Right atrium auricular region (tissue), 2 donors: Measurements from ENCODE around the gene ABLIM3. TPM values are rescaled to one million over a fixed set of nuclear protein-coding genes. Genes with fewer than 3 reads are reported as not detected.

Source experiments
- DNase-seq: peaks from one replicate; pipeline ENCODE4 v3.0.0-alpha.2; 2019; ENCODE audit warnings: low spot score
- H3K27ac ChIP-seq, 2 donors: fragments of 200-600 bp; sonication (generic); 1 replicate in 1 of 2; 2 replicates in 1 of 2; pipeline ENCODE4 v1.5.1; 2016 to 2019
- H3K27me3 ChIP-seq, 2 donors: fragments of 200-600 bp; sonication (generic); one replicate each; pipeline versions ENCODE4 v1.5.1 to v1.6.0; 2017 to 2019
- H3K36me3 ChIP-seq: fragments of 200-600 bp; sonication (generic); one replicate; pipeline ENCODE4 v1.5.1; 2016
- H3K4me1 ChIP-seq, 2 donors: fragments of 200-600 bp; sonication (generic); one replicate each; pipeline versions ENCODE4 v1.5.1 to v1.6.0; 2017 to 2019
- H3K4me3 ChIP-seq, 2 donors: fragments of 200-600 bp; sonication (generic); 1 replicate in 1 of 2; 2 replicates in 1 of 2; pipeline ENCODE4 v1.5.1; 2017 to 2019; ENCODE audit warnings: mild to moderate bottlenecking in 1 of 2, moderate library complexity in 1 of 2
- H3K9me3 ChIP-seq, 2 donors: fragments of 200-600 bp; sonication (generic); one replicate each; pipeline ENCODE4 v1.5.1; 2019
- total RNA-seq, 2 donors: library from RNA; depleted of rRNA; stranded (reverse); fragments of >200 nt; gene quantifications; one replicate each; pipeline ENCODE4 v1.1.0, GENCODE V29; 2016
- TF ChIP-seq, protein P1 (sequence below), 2 donors: fragments of 200-600 bp; sonication (generic); IDR thresholded peaks; one replicate each; pipeline ENCODE4 v1.5.1; 2019; ENCODE audit warnings: antibody characterized with exemption in 2 of 2

ABLIM3 gene
- total RNA-seq, 2 donors from 2014 or later, result 109 to 145 TPM

DNA sequence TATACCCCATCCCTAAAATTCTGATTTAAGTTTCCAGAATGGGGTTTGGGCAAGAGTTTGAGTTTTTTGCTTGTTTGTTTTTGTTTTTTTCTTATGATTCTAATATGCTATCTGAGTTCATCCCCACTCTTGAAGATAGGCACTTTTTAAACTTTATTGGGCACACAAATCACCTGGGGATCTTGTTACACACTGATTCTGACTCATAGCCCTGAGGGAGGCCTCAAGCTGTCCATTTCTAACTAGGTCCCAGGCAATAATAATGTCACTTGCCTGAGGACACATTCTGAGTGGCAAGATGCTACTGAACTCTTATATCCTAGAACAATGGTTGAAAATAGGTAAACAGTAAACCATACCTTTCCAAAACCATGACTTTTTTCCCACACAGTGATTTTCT lies 22.8 kb upstream of the ABLIM3 start:
- TF ChIP-seq, protein P1, sequence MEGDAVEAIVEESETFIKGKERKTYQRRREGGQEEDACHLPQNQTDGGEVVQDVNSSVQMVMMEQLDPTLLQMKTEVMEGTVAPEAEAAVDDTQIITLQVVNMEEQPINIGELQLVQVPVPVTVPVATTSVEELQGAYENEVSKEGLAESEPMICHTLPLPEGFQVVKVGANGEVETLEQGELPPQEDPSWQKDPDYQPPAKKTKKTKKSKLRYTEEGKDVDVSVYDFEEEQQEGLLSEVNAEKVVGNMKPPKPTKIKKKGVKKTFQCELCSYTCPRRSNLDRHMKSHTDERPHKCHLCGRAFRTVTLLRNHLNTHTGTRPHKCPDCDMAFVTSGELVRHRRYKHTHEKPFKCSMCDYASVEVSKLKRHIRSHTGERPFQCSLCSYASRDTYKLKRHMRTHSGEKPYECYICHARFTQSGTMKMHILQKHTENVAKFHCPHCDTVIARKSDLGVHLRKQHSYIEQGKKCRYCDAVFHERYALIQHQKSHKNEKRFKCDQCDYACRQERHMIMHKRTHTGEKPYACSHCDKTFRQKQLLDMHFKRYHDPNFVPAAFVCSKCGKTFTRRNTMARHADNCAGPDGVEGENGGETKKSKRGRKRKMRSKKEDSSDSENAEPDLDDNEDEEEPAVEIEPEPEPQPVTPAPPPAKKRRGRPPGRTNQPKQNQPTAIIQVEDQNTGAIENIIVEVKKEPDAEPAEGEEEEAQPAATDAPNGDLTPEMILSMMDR (IDR thresholded peaks at IDR 0.05), result no peak
- Histone ChIP-seq H3K4me3 (no peak overlapping the region), H3K27me3 (no peaks in the 10 kb centered on the region), H3K27ac (no peak overlapping the region), H3K9me3 (no peaks in the 10 kb centered on the region), H3K4me1 (peaks cover 0 to 5% of the 10 kb centered on the region in 2 donors), H3K36me3 (no peaks in the 10 kb centered on the region)
- DNase-seq, result no peak

DNA sequence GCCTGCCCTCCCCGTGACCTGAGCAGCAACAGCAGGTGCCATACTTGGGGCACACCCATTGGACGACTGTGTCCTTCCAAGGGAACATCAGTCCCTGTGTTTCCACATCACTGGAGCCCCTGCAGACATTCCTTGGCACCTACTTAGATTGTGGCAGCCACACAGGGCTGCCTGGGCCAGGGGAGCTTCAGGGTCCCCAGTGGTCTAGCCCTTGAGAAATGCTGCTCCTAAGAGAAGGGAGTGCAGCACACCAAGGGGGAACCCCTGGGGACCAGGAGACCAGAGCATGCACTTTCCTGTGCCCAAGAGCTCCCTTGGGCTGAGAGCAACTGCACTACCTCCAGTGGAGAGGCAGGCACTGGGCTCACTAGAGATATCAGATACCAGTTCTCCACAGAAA lies 20.1 kb upstream of the ABLIM3 start:
- Histone ChIP-seq H3K4me1 (no peaks in the 10 kb centered on the region), H3K9me3 (no peaks in the 10 kb centered on the region), H3K27ac (no peak overlapping the region), H3K36me3 (no peaks in the 10 kb centered on the region), H3K27me3 (no peaks in the 10 kb centered on the region), H3K4me3 (no peak overlapping the region)
- TF ChIP-seq, protein P1 (IDR thresholded peaks at IDR 0.05), result no peak
- DNase-seq, result no peak

DNA sequence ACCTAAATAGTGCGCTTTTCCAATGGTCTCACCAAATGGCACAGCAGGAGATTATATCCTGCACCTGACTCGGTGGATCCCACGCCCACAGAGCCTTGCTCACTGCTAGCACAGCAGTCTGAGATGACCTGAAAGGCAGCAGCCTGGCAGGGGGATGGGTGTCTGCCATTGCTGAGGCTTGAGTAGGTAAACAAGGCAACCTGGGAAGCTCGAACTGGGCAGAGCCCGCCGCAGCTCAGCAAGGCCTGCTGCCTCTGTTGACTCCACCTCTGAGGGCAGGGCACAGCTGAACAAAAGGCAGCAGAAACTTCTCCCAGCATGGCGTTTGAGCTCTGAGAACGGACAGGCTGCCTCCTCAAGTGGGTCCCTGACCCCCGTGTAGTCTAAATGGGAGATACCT lies 18.1 kb upstream of the ABLIM3 start:
- H3K4me1 ChIP-seq, result peaks cover 0 to 4% of the 10 kb centered on the region in 2 donors
- TF ChIP-seq, protein P1 (IDR thresholded peaks at IDR 0.05), result no peak
- no peaks in the 10 kb centered on the region for H3K9me3 ChIP-seq
- DNase-seq, result no peak
- H3K36me3 ChIP-seq, result no peaks in the 10 kb centered on the region
- no peaks in the 10 kb centered on the region for H3K27me3 ChIP-seq
- no peak overlapping the region for H3K4me3 ChIP-seq
- H3K27ac ChIP-seq, result no peak overlapping the region

DNA sequence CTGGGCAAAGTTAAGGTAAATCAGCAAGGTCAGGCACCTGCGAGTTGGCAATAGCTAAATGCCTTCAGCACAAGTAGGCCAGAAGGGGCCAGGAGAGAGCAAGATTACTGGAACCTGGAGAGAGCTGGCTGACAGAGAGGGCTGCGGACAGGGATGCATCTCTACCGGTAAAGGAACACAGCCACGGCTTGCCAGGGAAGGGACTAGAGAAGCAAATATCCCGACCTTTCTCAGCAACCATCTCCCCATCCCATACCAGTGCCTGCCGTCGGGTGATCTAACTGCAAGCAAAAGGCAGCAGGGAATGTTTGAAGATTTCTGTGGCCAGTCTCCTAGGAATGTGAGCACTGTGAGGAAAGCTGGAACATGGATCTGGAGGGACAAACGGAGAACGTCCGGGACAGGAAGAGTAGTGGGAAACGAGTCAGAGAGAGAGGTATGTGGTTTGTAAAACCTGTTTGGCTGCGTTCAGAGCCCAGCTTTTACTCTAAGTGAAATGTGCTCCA lies 15.9 kb upstream of the ABLIM3 start:
- Histone ChIP-seq H3K27ac (no peak overlapping the region), H3K9me3 (no peaks in the 10 kb centered on the region), H3K36me3 (no peaks in the 10 kb centered on the region), H3K4me1 (peaks cover 0 to 16% of the 10 kb centered on the region in 2 donors), H3K4me3 (no peak overlapping the region), H3K27me3 (no peaks in the 10 kb centered on the region)
- DNase-seq, result no peak
- TF ChIP-seq, protein P1 (IDR thresholded peaks at IDR 0.05), result peak in 1 of 2 donors; percentile 45

DNA sequence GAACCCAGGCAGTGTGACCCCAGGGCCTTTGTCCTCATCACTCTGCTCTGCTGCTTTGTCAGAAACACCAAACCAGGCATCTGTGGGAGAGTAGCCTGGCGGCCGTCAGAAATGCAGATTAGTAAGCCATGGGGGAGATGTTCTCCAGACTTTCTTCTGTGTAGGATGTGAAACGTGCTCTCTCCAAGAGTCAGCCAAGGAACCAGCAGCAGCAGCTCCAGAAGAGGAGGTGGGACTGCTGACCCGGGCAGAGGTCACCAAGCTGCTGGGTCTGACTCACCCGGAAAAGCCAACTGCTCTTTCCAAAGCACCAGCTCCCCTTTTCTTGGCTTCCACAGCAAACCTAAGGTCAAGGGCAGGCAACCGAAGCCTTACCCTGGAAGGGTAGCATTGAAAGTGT lies 14.4 kb upstream of the ABLIM3 start:
- H3K36me3 ChIP-seq, result no peaks in the 10 kb centered on the region
- no peaks in the 10 kb centered on the region for H3K27me3 ChIP-seq
- peaks cover 0 to 25% of the 10 kb centered on the region in 2 donors for H3K4me1 ChIP-seq
- no peak overlapping the region for H3K27ac ChIP-seq
- TF ChIP-seq, protein P1 (IDR thresholded peaks at IDR 0.05), result no peak
- no peaks in the 10 kb centered on the region for H3K9me3 ChIP-seq
- no peak for DNase-seq
- H3K4me3 ChIP-seq, result no peak overlapping the region

DNA sequence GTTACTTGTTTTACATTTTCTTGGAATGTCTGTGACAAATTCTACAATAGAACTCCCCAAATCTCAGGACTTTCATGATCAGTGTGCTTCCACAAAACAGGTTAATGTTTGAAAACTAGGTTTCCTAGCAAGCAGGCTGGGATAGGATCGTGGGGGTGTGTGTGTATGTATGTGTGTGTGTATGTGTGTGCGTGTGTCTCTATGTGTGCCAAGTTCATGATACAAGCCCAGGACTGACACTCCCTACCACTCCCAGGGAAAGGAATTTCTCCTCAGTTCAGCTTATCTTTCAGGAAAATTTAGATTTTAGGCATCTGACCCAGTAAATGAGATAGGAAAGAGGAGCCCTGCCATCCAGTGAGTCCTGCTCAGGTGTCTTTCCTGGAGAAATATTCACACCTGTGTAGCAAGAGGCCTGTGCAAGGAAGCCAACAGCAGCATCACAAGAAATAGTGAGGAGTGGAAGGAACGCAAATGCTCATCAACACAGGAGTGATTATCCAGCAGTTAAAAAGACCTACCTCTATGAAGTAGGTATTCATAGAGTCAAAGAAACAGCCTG lies 13.8 kb upstream of the ABLIM3 start:
- Histone ChIP-seq H3K27ac (no peak overlapping the region), H3K4me1 (peaks cover 0 to 25% of the 10 kb centered on the region in 2 donors), H3K36me3 (no peaks in the 10 kb centered on the region), H3K9me3 (no peaks in the 10 kb centered on the region), H3K27me3 (no peaks in the 10 kb centered on the region), H3K4me3 (no peak overlapping the region)
- DNase-seq, result no peak
- TF ChIP-seq, protein P1 (IDR thresholded peaks at IDR 0.05), result no peak
